HG03439 (cell line): Measurements from ENCODE around the gene MAPK8IP1.
"Not testable (repeated sequence)": the region's sequence is repeated elsewhere in the genome, so short reads cannot be mapped to it uniquely, and the experiment has no call there.

Experiments used
- ATAC-seq: cut with Tn5 transposase; IDR thresholded peaks from one replicate; pipeline ENCODE4 v1.9.1; 2021; ENCODE audit warnings: mild to moderate bottlenecking, moderate library complexity; ENCODE audit not compliant: unreplicated experiment

Gene MAPK8IP1

DNA sequence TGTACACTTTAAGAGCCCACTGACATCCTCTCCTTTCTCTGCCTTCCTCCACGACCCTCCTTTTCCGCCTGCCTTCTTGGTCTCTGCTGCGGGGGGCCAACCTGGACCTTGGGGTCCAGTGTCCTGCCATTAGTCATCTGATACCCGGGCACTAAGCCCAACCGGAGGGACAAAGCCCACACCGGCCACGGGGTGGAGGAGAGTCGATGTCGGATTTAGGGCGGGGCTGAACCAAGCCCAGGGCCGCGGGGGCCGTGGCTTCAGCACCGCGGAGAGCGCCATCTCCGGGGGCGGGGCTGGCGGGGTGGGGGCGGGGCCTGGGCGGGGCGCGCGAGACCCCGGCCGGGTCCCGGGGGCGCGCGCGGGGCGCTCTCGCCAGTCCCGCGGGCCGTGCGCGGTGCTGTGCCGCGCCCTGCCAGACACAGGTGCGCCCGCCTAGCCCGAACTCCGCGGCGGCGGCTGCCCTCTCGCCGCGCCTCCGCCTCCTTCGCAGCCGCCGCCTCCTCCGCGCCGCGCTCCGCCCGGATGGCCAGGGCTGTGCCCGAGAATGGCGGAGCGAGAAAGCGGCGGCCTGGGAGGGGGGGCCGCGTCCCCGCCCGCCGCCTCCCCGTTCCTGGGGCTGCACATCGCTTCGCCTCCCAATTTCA lies at the start of gene MAPK8IP1:
MAPK8IP1 (plus strand) TSS at position 378 of the 647 bp plus-strand sequence; CDS start at position 548, 170 bp downstream.
- peak; percentile 59 for ATAC-seq

GRCh38 chr11:45839204-45839603 lies 46.2 kb upstream of the MAPK8IP1 start:
- no peak for ATAC-seq

DNA sequence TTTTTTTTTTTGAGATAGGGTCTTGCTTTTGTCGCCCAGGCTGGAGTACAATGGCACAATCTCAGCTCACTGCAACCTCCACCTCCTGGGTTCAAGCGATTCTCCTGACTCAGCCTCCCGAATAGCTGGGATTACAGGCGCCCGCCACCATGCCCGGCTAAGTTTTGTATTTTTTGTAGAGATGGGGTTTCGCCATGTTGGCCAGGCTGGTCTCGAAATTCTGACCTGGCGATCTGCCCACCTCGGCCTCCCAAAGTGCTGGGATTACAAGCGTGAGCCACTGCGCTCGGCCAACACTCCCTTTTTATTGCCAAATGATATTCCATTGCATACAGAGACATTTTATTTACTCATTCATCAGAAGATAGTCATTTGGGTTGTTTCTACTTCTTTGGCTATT lies 45.2 kb upstream of the MAPK8IP1 start:
- ATAC-seq = not testable (repeated sequence)

GRCh38 chr11:45843158-45843924 lies 42.1 kb upstream of the MAPK8IP1 start:
- no peak for ATAC-seq

GRCh38 chr11:45844822-45845578 lies 40.5 kb upstream of the MAPK8IP1 start:
- ATAC-seq = no peak

DNA sequence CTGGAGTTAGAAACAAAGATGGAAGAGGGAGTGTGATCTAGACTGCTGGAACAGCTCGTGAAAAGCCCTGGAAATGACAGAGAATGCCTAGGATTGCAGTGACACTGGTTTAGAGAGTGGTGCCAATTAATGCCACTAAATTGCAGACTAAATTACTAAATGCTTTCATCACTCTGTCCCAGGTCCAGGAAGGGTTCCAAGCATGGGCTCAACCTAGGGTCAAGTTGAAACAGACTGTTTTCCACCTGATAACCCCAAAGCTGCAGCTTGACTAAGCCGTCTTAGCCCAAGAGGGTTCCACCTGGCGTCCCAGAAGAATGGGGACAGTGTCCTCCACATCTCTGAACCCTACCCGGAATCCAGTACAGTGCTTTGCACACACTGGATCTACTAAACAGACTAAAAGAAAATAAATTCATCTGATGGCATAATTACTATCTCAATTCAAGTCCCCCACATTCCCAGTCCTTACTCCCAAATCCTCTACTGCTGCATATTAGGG lies 39.2 kb upstream of the MAPK8IP1 start:
- ATAC-seq = no peak

DNA sequence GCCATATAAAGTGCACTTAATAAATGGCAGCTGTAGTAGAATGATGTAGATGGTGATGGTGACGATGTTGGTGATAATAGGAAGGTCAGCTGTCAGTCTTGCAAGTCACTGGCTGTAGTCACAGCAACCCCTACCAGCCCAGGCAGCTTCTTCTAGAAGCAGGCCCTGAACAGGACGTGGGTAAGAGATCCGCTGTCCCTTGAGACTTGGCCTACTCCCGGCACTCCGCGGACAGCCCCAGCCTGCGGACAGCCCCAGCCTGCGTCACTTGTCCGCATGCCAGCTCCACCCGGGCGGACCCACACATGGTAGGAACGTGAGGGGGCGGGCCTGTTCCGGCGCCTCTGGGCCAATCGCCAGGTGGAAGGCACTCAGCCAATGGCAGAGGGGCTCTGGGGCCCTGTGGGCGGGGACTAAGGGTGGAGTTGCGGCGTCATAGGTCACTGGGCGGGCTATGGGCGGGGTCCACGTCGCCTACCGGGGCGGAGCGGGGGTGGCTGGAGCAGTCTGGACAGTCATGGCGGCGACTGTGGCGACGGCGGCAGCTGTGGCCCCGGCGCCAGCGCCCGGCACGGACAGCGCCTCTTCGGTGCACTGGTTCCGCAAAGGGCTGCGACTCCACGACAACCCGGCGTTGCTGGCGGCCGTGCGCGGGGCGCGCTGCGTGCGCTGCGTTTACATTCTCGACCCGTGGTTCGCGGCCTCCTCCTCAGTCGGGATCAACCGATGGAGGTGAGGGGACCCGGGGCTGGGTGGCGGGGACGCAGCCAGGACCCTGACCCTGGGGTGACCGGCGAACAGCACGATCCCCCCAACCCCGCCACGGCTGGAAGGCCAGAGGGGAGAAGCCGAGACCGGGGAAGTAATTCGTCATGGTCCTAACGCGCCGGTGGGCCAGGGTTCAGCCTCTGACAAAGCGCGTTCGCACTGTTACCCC lies 38.2 kb upstream of the MAPK8IP1 start, which contains the start of gene CRY2:
CRY2 (plus strand) TSS at position 502 of the 937 bp plus-strand sequence; CDS start at position 518, 16 bp downstream.
- ATAC-seq = peak; percentile 89

- peak; percentile 5 for ATAC-seq
Measured at GRCh38 chr11:45847911-45848316, 37.5 kb upstream of the MAPK8IP1 start.

GRCh38 chr11:45848654-45849081 lies 36.8 kb upstream of the MAPK8IP1 start:
- no peak for ATAC-seq

- no peak for ATAC-seq
Measured at GRCh38 chr11:45850446-45850845, 35.0 kb upstream of the MAPK8IP1 start.

GRCh38 chr11:45851228-45851627 lies 34.2 kb upstream of the MAPK8IP1 start:
- ATAC-seq = no peak

DNA sequence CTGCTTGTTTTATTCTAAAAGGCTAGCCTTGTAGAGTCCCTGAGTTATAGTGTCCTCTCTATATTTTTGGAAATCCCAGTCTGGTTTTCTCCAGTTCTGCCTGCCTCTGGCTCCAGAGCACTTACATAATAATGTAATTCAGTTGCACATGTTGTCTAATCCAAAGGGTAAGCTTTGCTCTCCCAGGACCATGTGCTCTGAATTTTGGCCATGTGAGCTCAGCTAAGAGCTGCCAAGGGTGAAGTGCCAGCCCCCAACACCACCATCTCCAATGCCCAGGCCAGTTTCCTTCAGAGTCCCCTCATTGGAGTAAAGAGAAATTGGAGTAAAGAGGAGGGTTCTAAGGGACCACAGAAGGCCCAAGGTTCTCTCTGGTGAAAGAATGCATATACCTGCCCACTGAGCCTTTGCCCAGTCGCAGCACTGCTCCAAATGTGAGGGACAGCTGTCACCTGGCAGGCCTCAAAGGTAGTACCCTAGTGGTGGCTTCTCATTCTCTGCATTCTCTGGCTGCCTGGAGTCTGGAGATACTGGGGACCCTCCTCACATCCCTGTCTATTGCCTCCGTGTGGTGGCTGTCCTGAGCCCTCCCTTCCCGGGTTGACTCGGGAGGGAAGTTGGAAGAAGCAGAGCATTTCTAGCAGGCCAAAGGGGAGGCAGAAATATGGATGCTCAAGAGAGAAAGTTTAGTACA lies 33.3 kb upstream of the MAPK8IP1 start:
- no peak for ATAC-seq

- peak; percentile 43 for ATAC-seq
Measured at GRCh38 chr11:45852712-45853101, 32.7 kb upstream of the MAPK8IP1 start.

GRCh38 chr11:45853332-45854219 lies 31.9 kb upstream of the MAPK8IP1 start:
- ATAC-seq = no peak

GRCh38 chr11:45855308-45855707 lies 30.1 kb upstream of the MAPK8IP1 start:
- ATAC-seq = no peak

GRCh38 chr11:45856044-45856468 lies 29.4 kb upstream of the MAPK8IP1 start:
- no peak for ATAC-seq

DNA sequence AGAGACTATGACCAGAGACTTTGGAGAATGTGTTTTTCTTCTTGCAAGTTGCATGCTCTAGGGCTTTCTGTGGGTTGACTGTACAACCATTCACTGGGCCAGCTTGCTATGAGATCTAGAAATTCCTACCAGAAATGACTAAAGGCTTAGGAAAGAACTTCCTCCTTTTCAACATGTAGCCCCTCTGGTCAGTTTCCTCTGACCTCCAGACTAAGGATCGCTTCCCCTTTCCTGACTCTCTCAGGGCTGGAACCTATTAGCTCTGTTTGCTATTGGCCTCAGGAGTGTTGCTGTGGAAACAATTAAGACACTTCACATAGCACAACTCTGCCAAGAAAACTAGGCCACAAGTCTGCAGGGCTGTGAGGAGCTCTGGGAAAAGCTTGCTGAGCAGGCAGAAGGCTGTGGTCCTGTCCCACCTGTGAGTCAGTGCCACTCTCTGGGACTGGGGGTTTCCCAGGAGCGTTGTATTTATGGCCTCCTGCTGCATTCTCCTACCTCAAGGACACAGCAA lies 27.4 kb upstream of the MAPK8IP1 start:
- ATAC-seq = no peak

DNA sequence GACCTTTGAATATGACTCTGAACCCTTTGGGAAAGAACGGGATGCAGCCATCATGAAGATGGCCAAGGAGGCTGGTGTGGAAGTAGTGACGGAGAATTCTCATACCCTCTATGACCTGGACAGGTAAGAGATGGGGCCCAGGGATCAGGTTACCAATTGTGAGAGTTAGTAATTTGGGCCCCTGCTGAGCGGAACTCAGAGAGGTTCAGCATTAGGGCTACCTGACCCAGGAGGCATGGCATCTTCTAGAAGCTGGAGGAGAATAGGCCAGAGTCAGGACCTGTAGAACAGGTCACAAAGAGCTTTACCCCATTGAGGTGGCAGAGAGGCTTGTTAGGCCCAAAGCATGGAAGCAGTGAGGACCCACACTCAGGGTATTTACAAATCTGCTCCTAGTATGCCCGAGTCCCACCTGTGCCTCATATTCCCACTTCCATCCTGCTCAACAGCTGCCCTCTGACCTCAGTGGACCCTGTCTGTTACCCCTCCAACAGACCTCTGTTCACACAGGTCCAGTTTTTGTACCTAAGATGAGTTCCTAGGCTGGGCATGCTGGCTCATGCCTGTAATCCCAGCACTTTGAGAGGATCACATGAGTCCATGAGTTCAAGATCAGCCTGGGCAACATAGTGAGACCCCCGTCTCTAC lies 26.6 kb upstream of the MAPK8IP1 start:
- no peak for ATAC-seq
